NCI-H2081 treated with DMSO at 0.1 percent for 48 hours (cell line): Measurements from ENCODE around the gene NSUN3.

Experiments
- DNase-seq: peaks from one replicate; lab custom pipeline; 2025; lab: John Stamatoyannopoulos, UW

NSUN3 gene

DNA sequence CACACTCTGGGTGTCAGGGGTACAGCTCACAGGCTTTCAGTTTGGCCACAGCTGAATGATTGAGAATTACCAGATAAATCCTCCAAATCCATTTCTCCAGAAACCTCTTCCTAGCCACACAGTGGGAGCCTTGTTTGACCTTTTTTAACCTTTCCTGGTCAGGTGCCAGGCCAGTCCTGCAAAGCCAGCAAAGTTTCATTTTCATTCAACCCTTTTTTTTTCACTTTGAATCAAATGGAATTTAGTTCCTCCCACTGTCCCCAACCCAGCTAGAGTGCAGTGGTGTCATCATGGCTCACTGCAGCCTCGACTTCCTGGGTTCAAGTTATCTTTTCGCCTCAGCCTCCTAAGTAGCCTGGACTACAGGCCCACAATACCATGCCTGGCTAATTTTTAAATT lies 67.8 kb downstream of the NSUN3 start:
- DNase-seq: no peak

DNA sequence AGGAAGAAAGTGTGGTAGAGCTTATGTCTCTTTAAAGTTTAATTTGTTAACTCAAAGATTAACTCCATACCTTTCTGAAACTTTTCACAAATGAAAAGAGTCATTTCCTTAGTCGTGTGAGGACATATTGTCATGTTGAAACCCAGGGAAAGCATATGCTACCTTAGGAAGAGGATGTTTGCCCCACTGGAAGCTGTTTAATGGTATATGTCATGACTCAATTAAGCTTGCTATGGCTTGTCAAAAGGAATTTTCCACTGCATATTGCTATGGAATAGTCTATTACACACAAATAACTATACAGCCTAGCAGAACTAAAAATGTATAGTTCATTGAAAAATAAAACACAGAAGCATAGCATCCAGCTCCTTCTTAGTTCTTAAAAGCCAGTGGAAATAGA lies 69.9 kb downstream of the NSUN3 start:
- DNase-seq: no peak

DNA sequence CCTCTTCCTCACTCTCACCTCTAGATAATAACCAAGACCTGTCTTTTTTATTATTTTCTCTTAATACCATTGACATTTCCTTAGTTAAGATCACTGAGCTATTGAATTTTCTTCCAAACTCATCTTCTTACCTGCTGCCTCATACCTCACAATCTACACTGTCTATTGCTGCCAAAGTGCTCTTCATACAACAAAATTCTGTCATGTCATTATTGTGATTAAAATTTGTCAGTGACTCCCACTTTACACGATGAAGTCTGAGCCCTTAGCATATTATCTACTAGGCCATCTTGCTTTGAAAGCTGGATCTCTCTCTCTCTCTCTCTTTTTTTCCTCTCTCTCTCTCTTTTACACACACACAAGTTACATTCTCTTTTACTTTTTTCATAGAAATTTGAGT lies 73.3 kb downstream of the NSUN3 start:
- DNase-seq: no peak

DNA sequence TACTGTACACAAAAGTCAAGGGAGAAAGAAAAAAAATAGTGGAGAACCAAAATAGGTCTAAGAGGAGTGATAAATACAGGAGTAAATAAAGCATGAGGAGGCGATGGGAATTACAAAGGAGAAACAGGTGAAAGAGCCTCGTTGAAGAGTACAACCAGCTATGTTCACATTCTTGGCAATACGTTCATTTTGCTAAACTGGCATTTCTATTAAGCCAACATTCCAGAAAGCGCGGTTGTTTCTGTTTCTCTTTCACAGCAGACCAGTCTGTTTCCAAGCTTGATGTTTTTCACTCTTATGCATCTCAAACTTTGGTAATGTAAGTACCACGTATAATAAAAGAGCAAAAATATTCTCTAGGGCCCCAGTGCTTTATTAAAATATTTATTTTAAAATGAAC lies 74.5 kb downstream of the NSUN3 start:
- DNase-seq: no peak

DNA sequence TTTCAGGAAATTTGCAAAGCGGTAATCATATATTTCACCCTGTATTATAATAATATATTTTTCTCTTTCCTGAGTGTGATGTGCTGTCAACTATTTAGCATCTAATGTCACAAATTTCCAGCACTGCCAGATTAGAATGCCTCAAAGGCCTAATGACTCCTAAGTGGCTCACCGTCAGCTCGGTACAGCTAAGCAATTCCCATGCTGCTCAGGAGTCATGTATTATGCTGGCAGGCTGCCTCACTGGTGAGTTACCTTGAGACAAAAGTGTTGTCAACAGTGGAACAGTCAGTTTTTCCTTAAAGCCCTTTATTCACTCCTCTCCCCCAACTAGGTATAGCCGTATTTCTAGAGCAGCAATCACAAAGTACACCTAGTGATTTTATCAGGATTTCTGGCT lies 83.6 kb downstream of the NSUN3 start:
- no peak for DNase-seq

DNA sequence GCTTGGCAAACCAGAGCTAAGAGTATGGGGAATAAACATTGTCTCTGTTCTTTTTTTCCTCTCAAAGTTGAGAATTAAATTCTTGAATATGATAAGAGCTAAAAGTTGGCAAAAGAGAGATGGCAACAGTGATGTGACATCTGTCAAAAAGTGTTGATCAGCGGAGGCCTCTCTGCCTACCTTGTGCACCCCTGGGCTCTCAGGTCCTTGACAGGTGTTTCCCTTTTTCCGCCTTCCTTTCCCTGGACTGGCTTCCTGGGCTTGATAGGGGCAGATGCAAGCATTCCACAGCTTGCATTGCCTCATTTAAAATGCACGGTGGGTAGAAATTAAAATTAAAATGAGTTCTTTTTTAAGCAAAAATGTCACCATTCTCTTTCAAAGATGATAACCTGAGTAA lies 84.2 kb downstream of the NSUN3 start:
- no peak for DNase-seq

DNA sequence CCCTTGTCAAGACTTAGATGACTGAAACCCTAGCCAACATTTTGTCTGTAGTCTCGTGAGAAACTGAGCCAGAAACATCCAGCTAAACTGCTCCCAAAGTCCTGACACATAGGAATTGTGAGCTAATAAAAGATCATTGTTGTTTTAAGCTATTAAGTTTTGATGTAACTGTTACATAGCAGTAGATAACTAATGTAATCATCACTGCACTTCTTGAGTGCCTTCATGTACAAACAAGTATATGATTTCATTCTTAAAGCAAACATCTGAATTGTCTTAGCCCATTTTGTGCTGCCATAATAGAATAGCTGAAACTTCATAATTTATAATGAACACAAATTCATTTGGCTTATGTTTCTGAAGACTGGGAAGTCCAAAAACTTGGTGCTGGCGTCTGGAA lies 87.3 kb downstream of the NSUN3 start:
- no peak for DNase-seq

DNA sequence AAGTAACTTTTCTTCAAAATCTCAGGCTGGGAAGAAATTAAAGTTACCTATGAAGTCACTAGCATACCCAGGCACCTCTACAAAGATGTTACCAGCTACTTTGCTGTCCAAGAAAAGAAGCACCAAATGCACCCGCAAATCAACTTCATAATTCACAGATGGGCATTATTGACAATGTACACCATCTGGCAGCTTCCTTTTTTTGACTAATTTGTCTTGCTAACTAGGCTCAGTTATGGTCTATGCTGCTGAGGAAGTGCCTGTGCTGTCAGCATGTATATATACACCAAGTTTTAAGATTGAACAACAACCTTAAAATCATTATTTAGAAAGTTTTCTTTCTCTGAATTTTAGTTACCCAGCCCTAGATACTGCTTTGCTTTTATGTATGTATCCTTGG lies 93.8 kb downstream of the NSUN3 start:
- DNase-seq: no peak

DNA sequence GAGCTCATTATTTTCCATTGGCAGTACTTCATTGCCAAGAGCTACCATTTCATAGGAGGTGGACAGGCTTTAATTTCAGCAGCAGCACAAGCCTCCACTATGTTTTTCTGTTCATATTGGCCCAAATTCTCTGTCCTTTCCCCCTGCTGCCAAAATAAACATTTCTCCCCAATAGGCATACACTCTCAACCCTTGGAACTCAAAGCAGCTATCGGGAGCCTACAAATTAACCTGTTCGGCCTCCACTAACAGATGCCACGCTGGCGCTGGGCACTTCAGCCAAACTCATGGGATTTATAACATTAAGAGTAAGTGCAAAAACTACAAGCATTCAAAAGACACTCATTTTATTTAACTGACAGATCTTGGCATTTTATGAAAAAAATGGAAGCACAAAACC lies 95.7 kb downstream of the NSUN3 start:
- no peak for DNase-seq

DNA sequence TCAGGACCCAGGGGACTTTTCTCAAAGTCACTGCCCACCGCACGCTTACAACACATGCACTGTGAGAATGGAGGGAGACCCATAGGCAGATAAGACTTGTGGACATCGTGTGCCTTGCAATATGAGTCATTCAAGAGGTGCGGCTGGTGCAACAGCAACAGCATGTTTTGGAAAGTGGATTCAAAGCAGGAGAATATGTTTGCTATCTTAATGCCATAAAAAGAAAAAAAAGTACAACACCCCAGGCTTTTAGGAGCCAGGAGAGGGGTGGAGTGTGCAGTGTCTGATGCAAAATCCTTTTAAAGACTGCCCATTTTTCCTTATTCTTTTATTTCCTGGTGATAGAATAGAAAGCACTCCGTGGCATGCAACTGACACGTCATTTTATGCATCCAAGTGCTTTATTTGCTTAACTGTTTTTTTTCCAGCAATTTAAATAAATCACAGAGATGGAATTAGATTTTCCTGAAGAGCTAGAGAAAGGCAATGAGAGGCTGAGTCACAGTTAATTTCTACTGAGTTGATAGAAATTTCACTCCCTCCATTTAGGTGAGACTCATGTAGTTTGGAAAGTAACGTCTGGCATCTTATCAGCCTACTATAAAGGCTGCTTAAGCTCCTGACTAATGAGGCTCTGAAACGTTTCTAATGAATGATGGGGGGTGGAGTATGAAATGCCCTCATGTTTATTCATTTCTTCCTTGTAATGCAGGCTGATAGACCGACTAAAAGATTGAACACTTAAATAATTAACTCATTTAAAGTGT lies 96.4 kb downstream of the NSUN3 start:
- DNase-seq: no peak

DNA sequence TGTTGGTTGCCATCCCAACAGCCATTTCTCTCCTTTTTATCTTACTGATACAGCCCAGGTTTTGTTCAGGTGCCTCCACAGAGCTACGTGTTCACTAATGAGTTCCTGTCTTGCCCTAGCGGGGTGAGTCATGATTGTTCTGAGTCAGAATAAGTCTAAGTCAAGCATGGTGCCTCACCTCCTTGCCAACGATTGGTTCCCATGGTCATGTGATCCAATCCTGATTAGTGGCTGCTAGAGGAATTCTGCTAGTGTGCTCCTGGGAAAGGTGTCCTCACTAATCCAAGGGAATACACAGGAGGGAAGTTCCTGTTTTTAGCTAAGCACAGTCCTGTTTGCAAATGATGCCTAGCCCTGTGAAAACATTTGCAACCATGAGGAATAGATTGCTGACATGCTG lies 99.8 kb downstream of the NSUN3 start:
- DNase-seq: no peak

DNA sequence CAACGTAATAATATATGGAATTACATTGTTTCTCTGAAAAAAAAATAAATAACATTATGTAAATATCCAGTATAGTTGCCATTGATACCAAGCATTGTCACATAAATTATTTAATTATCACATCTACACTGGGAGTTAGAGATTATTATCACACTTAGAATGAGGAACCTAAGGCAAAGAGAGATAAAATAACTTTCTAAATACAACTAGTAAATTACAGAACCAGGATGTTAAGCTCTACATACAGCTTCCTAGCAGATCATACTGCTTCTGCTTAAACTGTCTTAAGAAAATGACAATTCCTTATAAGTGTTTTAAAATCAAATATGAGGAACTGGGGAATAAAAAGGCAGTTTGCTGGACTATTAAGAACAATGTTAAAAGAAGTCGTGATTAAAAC lies 104.5 kb downstream of the NSUN3 start:
- no peak for DNase-seq

DNA sequence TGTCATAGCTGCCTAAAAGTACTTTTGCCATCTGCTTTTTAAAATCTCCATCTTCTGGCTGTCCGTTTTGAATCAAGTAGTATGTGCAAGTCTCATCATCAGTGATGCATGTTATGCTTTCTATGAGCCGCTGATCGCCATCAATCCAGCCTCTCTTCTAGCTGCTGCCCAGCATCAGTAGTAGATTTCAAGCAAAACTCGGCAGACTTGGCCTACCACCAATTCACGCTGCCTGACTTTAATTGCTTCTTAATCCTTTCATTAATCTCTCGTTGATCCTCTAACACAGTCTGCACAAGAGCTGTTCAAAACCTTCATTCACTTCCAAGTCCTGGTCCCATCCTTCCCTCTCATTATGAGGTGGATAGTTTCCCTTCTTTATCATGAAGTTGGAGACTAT lies 104.9 kb downstream of the NSUN3 start:
- DNase-seq: no peak

DNA sequence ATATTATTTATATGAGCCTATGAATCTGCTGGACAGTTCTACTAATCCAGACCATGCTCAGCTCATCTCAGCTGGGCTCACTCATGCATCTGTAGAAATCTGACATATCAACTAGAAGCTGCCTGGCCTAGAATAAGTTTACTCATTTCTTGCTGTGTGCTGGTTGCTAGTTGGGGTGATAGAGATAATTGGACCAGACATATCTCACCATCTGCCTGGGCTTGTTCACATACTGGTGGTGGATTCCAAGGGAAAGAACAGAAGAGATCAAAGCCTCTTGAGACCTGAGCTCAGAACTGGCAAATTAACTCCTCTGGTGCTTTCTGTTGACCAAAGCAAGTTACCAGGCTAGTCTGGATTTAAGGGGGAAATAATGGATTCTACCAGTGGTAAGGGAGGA lies 109.1 kb downstream of the NSUN3 start:
- DNase-seq: no peak

DNA sequence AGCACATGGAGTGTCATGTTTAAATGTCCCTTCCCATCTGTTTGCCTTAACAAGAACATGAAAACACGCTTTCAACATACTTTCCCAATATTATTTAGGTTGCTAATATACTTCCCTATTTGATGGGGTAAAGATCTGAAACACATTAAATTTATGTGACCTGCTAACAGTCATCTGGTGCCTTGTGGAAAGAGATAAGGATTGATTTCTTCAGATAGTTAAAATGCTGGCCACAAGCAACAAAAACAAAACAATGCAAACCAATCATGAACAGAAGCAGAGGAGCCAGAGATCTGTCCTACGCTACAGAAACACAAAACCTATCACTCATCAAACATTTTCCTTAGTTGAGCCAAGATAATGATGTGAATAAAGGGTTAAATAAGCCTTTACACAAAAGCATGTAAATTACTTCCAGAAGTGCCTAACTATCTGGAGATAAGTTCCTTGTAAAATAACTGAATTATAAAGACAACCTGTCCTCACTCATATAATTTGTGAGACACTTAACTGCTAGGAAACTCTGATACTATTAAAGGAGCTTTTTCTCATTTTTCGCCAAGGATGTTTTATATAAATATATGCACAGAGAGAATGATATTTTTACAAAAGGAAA lies 109.9 kb downstream of the NSUN3 start:
- DNase-seq: no peak

DNA sequence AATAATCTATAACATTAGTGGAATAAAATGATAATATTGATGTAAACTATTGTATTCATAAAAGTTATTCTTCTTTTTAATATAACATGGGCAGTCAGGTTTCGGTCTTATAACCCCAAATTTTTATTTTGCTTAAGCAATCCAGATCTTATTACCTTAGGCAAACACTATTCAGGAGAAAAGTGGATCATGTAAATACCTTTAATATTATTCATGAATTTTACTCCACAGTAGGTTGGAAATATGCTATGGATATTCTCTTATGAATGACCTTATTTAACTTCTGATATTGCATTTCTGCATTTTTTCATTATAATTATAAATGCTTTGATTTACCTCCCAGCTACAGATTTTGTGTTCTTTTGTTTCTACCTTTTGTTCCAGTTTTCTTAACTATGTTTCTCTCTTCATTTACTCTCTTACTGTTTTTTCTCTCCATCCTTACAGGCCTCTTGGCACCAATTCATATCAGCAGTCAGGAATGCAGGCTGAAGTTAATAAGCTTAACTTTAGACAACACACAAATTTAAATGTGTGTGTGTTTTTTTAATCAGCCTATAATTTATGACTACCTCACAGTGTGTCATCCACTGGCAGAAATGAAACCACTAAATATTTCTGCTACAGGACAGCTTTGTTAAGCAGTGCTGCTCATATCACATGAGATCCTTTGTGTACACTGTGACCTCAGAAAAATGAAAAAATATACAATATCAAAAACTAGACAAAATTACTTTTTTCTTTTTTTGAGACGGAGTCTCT lies 111.0 kb downstream of the NSUN3 start:
- DNase-seq: no peak

DNA sequence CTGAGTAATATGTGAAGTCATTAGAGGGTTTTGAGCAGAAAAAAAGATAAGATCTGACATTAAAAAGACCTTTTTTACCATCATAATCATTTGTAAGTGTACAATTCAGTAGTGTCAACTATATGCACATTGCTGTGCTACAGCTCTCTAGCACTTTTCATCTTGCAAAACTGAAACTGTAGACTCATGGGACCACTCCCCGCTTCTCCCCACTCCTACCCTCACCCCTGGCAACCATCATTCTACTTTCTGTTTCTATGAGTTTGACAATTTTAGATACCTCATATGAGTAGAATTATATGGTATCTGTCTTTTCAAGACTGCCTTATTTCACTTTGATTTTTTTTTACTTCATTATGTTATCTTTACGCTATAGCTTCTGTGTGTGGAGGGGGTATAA lies 112.8 kb downstream of the NSUN3 start:
- no peak for DNase-seq

DNA sequence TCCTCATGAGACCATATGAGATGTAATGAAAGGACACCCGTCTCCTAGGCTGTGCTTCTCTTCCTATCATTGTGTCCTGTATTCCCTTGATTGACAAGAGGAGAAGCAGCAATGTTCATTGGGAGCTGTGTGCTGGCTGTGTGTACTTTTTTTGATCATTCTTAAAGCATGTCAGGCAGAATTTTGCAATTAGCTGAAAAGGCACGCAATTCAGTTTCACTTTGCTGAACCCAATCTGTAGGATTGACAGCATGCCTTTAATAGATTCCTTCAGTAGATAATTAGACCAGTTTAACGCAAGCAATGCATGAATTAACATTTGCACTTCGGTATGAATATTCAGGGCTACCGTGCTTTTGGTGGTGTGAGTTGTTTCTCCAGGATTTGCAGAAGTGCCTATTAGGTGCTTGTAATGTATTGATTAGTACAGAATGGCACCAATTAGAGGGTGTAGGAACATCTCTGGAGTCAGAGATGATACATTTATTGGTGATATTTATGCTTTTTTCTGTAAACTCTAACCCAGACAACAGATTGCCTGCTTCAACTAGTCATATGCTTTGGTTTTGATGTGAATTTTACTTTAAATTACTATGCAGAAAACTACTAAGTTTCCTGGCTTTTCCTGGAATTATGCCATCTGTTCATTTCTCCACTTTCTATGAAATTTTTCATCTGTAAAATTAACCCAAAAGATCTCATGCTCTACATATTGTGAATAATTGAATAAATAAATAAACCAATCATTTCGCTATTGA lies 114.3 kb downstream of the NSUN3 start:
- DNase-seq: no peak
